SU-DHL-6 (cell line): ENCODE results near the gene RAD51B.

Source experiments
- CTCF ChIP-seq: fragments of 200-600 bp; sonication (generic); IDR thresholded peaks from one replicate; pipeline ENCODE4 v1.5.1; 2017; ENCODE audit warnings: antibody characterized with exemption, mild to moderate bottlenecking, low read length, moderate library complexity; ENCODE audit not compliant: insufficient read depth, poor library complexity, severe bottlenecking
- EZH2phosphoT487 ChIP-seq: fragments of 200-600 bp; sonication (generic), shearing (Covaris generic); conservative IDR thresholded peaks from 2 replicates; pipeline ENCODE4 v1.6.1; 2018; ENCODE audit warnings: mild to moderate bottlenecking, antibody characterized with exemption, low read length, moderate library complexity, mixed read lengths

- TF ChIP-seq CTCF, result no peak
- TF ChIP-seq EZH2phosphoT487, result no peak
These were observed 764.1 kb downstream of the RAD51B start for GRCh38 chr14:68583548-68584280.
